SK-N-SH treated with all-trans-retinoic acid at 6 μM for 48 hours (cell line): ENCODE measurements around the gene TMEM147.

Experiments used
- ATAC-seq: fragments of 200-7000 bp; cut with Tn5 transposase; 3 replicates; pipeline ENCODE4 v1.9.1; 2020; ENCODE audit warnings: mild to moderate bottlenecking, moderate library complexity
- ARNTL ChIP-seq: fragments of 450-650 bp; formaldehyde crosslinking; IDR thresholded peaks from 2 replicates; pipeline ENCODE4 v1.5.0; 2020; ENCODE audit warnings: low read depth, mild to moderate bottlenecking, moderate library complexity, borderline replicate concordance
- BACH2 ChIP-seq: fragments of 250-450 bp; sonication (Bioruptor Pico); IDR thresholded peaks from 2 replicates; pipeline ENCODE4 v1.9.0; 2021; ENCODE audit warnings: mild to moderate bottlenecking, borderline replicate concordance
- CREB5 ChIP-seq: fragments of 250-450 bp; sonication (Bioruptor Pico); IDR thresholded peaks from 2 replicates; pipeline ENCODE4 v1.5.1; 2020; ENCODE audit warnings: low read depth, mild to moderate bottlenecking, moderate library complexity
- CSDC2 ChIP-seq: fragments of 250-450 bp; sonication (Bioruptor Pico); IDR thresholded peaks from 2 replicates; pipeline ENCODE4 v1.5.0; 2020; ENCODE audit warnings: mild to moderate bottlenecking, moderate library complexity
- CSRNP3 ChIP-seq: fragments of 250-450 bp; sonication (Bioruptor Pico); IDR thresholded peaks from 2 replicates; pipeline ENCODE4 v1.5.1; 2021; ENCODE audit warnings: mild to moderate bottlenecking, moderate library complexity
- ESRRG ChIP-seq: fragments of 250-450 bp; sonication (Bioruptor Pico); IDR thresholded peaks from 2 replicates; pipeline ENCODE4 v1.6.1; 2021; ENCODE audit warnings: mild to moderate bottlenecking
- GLIS3 ChIP-seq: fragments of 250-450 bp; sonication (Bioruptor Pico); IDR thresholded peaks from 2 replicates; pipeline ENCODE4 v1.5.0; 2020; ENCODE audit warnings: mild to moderate bottlenecking, moderate library complexity
- ISL1 ChIP-seq: fragments of 250-450 bp; sonication (Bioruptor Pico); IDR thresholded peaks from 2 replicates; pipeline ENCODE4 v2.1.2; 2022; ENCODE audit warnings: mild to moderate bottlenecking, moderate library complexity
- OSR1 ChIP-seq: fragments of 250-450 bp; sonication (Bioruptor Pico); IDR thresholded peaks from 2 replicates; pipeline ENCODE4 v1.8.0; 2022; ENCODE audit warnings: moderate library complexity, mild to moderate bottlenecking, inconsistent platforms
- PATZ1 ChIP-seq: fragments of 250-450 bp; sonication (Bioruptor Pico); IDR thresholded peaks from 2 replicates; pipeline ENCODE4 v1.8.0; 2020; ENCODE audit warnings: mild to moderate bottlenecking, moderate library complexity, borderline replicate concordance
- POU6F1 ChIP-seq: fragments of 250-450 bp; sonication (Bioruptor Pico); IDR thresholded peaks from 2 replicates; pipeline ENCODE4 v1.8.0; 2021; ENCODE audit warnings: low read depth, mild to moderate bottlenecking, moderate library complexity, borderline replicate concordance
- PPARA ChIP-seq: fragments of 250-450 bp; sonication (Bioruptor Pico); IDR thresholded peaks from 2 replicates; pipeline ENCODE4 v1.5.0; 2020; ENCODE audit warnings: mild to moderate bottlenecking, borderline replicate concordance
- RARB ChIP-seq: fragments of 250-450 bp; sonication (Bioruptor Pico); IDR thresholded peaks from 2 replicates; pipeline ENCODE4 v1.8.0; 2021; ENCODE audit warnings: mild to moderate bottlenecking, moderate library complexity
- SNAI2 ChIP-seq: fragments of 250-450 bp; sonication (Bioruptor Pico); IDR thresholded peaks from 2 replicates; pipeline ENCODE4 v1.5.0; 2020; ENCODE audit warnings: mild to moderate bottlenecking, moderate library complexity
- TCF4 ChIP-seq: fragments of 250-450 bp; sonication (Bioruptor Pico); IDR thresholded peaks from 2 replicates; pipeline ENCODE4 v1.8.0; 2021; ENCODE audit warnings: mild to moderate bottlenecking, moderate library complexity, borderline replicate concordance
- TSHZ2 ChIP-seq: fragments of 250-450 bp; sonication (Bioruptor Pico); IDR thresholded peaks from 2 replicates; pipeline ENCODE4 v1.5.0; 2020; ENCODE audit warnings: mild to moderate bottlenecking, moderate library complexity
- ZC3H10 ChIP-seq: fragments of 250-450 bp; sonication (Bioruptor Pico); IDR thresholded peaks from 2 replicates; pipeline ENCODE4 v1.5.1; 2021; ENCODE audit warnings: mild to moderate bottlenecking, moderate library complexity
- ZFP3 ChIP-seq: fragments of 250-450 bp; sonication (Bioruptor Pico); IDR thresholded peaks from 2 replicates; pipeline ENCODE4 v1.5.0; 2020; ENCODE audit warnings: mild to moderate bottlenecking, moderate library complexity
- ZFP30 ChIP-seq: fragments of 450-650 bp; formaldehyde crosslinking; IDR thresholded peaks from 2 replicates; pipeline ENCODE4 v1.5.0; 2022; ENCODE audit warnings: mild to moderate bottlenecking, moderate library complexity
- ZNF565 ChIP-seq: fragments of 450-650 bp; formaldehyde crosslinking; conservative IDR thresholded peaks from 2 replicates; pipeline ENCODE4 v1.5.0; 2020; ENCODE audit warnings: low read depth, mild to moderate bottlenecking, moderate library complexity
- ZNF70 ChIP-seq: fragments of 450-650 bp; formaldehyde crosslinking; IDR thresholded peaks from 2 replicates; pipeline ENCODE4 v1.5.0; 2020; ENCODE audit warnings: mild to moderate bottlenecking, moderate library complexity
- ZNF8 ChIP-seq: fragments of 450-650 bp; formaldehyde crosslinking; IDR thresholded peaks from 2 replicates; pipeline ENCODE4 v1.5.0; 2020; ENCODE audit warnings: mild to moderate bottlenecking, moderate library complexity

TMEM147 gene

GRCh38 chr19:35555301-35556005 is 10.0 kb downstream of the TMEM147 start:
- TF ChIP-seq GLIS3 (CRISPR knock-in tag) (no peak), CSDC2 (no peak), ZFP30 (CRISPR knock-in tag) (no peak), ZNF8 (CRISPR knock-in tag) (no peak), ISL1 (CRISPR knock-in tag) (no peak), ZNF565 (CRISPR knock-in tag) (no peak)
- ATAC-seq, result peak; percentile 61

- no peak for ATAC-seq
- no peak for TF ChIP-seq OSR1 (CRISPR knock-in tag)
- no peak for TF ChIP-seq RARB (CRISPR knock-in tag)
- TF ChIP-seq ZNF70 (CRISPR knock-in tag), result no peak
- TF ChIP-seq ZNF565 (CRISPR knock-in tag), result no peak
- no peak for TF ChIP-seq POU6F1 (CRISPR knock-in tag)
Measured at GRCh38 chr19:35556025-35556590, 10.7 kb downstream of the TMEM147 start.

GRCh38 chr19:35556846-35557538 is 11.6 kb downstream of the TMEM147 start:
- TF ChIP-seq CREB5 (CRISPR knock-in tag) (no peak), ARNTL (CRISPR knock-in tag) (no peak), ESRRG (CRISPR knock-in tag) (no peak), ZC3H10 (CRISPR knock-in tag) (no peak), ZFP3 (CRISPR knock-in tag) (no peak), PATZ1 (CRISPR knock-in tag) (no peak), TCF4 (CRISPR knock-in tag) (no peak), ZNF70 (CRISPR knock-in tag) (no peak), CSDC2 (no peak), GLIS3 (CRISPR knock-in tag) (no peak), POU6F1 (CRISPR knock-in tag) (no peak), SNAI2 (no peak)
- no peak for ATAC-seq

- peak; percentile 79 for ATAC-seq
- TF ChIP-seq ZNF8 (CRISPR knock-in tag), result no peak
- no peak for TF ChIP-seq GLIS3 (CRISPR knock-in tag)
- no peak for TF ChIP-seq PPARA
- no peak for TF ChIP-seq OSR1 (CRISPR knock-in tag)
- no peak for TF ChIP-seq CSRNP3 (CRISPR knock-in tag)
- TF ChIP-seq ZNF70 (CRISPR knock-in tag), result no peak
- TF ChIP-seq TSHZ2 (CRISPR knock-in tag), result no peak
- no peak for TF ChIP-seq BACH2 (CRISPR knock-in tag)
- TF ChIP-seq ZC3H10 (CRISPR knock-in tag), result no peak
- no peak for TF ChIP-seq ISL1 (CRISPR knock-in tag)
- no peak for TF ChIP-seq ZFP30 (CRISPR knock-in tag)
Measured at GRCh38 chr19:35557539-35558399, 12.3 kb downstream of the TMEM147 start.
